Esophagus squamous epithelium (tissue), 4 donors: Measurements from ENCODE around the gene DTWD1.

Source experiments
- POLR2A ChIP-seq, 4 donors: fragments of 450-650 bp; IDR thresholded peaks; one replicate each; pipeline ENCODE4 v1.6.1; 2017; ENCODE audit warnings: antibody characterized with exemption in 4 of 4, mild to moderate bottlenecking in 4 of 4, moderate library complexity in 3 of 4
- TF ChIP-seq, protein P1 (sequence below), 6 experiments: fragments of 450-650 bp in 4 of 6; fragments of 200-600 bp in 2 of 6; sonication (generic) in 2 of 6; IDR thresholded peaks; one replicate each; pipeline ENCODE4 v1.5.1; 2016 to 2019; ENCODE audit warnings: antibody characterized with exemption in 6 of 6, mild to moderate bottlenecking in 4 of 6, moderate library complexity in 4 of 6

DNA sequence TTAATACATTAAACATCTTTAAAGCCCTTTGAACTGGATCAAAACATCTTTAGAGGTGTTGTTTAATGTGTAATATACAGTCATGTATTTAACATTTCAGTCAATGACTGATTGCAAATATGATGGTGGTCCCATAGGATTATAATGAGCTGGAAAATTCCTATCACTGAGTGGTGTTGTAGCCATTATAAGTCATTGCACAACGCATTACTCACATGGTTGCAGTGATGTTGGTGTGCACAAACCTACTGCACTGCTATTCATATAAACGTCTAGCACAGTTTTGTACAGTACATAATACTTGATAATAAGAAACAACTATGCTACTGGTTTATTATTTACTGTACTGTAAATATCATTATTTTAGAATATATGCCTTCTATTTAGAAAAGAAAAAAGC is 75.6 kb downstream of the DTWD1 start:
- no peak for TF ChIP-seq POLR2A (IDR thresholded peaks at IDR 0.05)
- TF ChIP-seq, protein P1, sequence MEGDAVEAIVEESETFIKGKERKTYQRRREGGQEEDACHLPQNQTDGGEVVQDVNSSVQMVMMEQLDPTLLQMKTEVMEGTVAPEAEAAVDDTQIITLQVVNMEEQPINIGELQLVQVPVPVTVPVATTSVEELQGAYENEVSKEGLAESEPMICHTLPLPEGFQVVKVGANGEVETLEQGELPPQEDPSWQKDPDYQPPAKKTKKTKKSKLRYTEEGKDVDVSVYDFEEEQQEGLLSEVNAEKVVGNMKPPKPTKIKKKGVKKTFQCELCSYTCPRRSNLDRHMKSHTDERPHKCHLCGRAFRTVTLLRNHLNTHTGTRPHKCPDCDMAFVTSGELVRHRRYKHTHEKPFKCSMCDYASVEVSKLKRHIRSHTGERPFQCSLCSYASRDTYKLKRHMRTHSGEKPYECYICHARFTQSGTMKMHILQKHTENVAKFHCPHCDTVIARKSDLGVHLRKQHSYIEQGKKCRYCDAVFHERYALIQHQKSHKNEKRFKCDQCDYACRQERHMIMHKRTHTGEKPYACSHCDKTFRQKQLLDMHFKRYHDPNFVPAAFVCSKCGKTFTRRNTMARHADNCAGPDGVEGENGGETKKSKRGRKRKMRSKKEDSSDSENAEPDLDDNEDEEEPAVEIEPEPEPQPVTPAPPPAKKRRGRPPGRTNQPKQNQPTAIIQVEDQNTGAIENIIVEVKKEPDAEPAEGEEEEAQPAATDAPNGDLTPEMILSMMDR (IDR thresholded peaks at IDR 0.05) = no peak
